Left ventricle myocardium superior (tissue), 1 donor: ENCODE data around the gene PPIL4. TPM values are rescaled to one million over a fixed set of nuclear protein-coding genes. Genes with fewer than 3 reads are reported as not detected.
A peak's percentile ranks its signal among the peaks of the same experiment; 100 is the strongest.
"Not testable (repeated sequence)": the region's sequence is repeated elsewhere in the genome, so short reads cannot be mapped to it uniquely, and the experiment has no call there.

Source experiments
- ATAC-seq: fragments of 200-7000 bp; cut with Tn5 transposase; one replicate; pipeline ENCODE4 v1.9.1; 2020; ENCODE audit warnings: mild to moderate bottlenecking, moderate library complexity
- DNase-seq: peaks from one replicate; pipeline ENCODE4 v3.0.0-alpha.2; 2020
- intact Hi-C: fragments of 100-400 bp; cut with micrococcal nuclease; formaldehyde crosslinking; loops from one replicate; pipeline ENCODE4 v1.11.0; 2022
- total RNA-seq: library from RNA; stranded (reverse); fragmentation: NEBNext Ultra II Directional; extraction: Animal tissue kit (Norgen Biotek cat#: 25700); gene quantifications from one replicate; pipeline ENCODE4 v1.2.1, GENCODE V29; 2021
- donor health status: DM: no; HTN: yes; CAD: no; lungs with severe emphysema.

PPIL4 gene
- total RNA-seq, 1 donor from 2014 or later: 15.6 TPM

DNA sequence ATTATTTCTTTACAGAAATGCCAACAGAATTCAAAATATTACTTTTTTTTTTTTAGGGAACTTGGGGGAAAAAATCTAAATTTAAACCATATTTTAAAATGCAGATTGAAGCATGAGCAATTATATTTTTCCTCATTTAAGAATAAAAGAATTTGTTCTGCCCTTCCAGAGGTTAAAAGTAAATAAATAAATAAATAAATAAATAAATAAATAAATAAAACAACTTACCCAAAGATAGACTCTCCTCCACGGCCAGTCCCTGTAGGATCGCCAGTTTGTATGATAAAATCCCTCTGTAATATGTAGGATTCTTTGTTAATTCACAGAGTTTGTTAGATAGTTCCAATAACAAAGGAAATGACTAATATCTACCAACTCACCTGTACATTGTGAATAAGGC is 4.7 kb downstream of the PPIL4 start:
- DNase-seq (no peak), ATAC-seq (no peak)
- intact Hi-C loops: no loop called here

DNA sequence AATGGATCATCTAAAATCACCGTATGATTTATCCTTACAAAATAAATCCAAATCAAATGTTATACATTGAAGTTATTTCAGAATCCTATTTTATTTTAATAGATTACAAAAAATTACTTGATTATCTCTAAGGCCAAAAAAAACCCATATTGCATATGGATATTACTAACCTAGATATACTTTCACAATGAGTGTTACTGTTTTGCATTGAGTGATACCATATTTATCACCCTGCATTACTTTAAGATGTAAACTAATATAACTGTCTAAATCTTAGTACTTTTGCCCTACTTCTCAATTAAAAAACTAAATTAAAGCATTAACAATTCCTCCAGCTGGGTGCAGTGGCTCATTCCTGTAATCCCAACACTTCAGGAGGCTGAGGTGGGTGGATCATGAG is 11.1 kb downstream of the PPIL4 start:
- intact Hi-C loops: no loop called here
- no peak for DNase-seq
- no peak for ATAC-seq

DNA sequence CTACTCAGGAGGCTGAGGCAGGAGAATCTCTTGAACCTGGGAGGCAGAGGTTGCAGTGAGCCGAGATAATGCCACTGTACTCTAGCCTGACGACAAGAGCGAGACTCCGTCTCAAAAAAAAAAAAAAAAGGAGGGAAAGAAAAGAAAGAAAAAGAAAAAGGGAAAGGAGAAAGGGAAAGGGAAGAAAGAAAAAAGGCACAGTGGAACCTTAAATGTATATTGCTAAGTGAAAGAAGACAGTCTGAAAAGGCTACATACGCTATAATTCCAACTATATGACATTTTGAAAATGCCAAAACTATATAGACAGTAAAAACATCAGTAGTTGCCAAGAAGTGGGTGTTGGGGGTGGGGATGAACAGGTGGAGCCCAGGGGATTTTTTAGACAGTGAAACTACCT is 16.2 kb downstream of the PPIL4 start:
- intact Hi-C loops: no loop called here
- DNase-seq (no peak), ATAC-seq (no peak)

DNA sequence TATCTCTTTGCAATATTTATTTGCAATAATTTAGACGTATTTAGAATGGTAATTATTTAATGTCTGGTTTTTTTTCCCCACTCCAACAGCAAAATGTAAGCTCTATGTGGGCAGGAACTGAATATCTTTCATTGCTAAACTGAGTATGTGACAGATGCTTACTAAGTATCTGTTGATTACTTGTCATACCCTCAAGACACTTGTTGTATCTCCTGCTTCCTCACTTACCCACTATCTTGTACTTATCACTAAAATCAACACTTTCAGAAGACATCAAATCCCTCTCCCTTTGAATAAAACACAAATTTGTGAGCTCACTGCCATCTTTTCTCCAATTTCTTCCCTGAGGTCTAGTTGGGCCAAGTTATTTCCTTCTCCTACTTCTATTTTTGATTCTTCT is 30.3 kb downstream of the PPIL4 start:
- intact Hi-C loops: loop anchor here (5.0 kb wide), 1 partner anchor 433 kb away; no protein-coding TSS in a partner anchor
- no peak for DNase-seq
- ATAC-seq: no peak

DNA sequence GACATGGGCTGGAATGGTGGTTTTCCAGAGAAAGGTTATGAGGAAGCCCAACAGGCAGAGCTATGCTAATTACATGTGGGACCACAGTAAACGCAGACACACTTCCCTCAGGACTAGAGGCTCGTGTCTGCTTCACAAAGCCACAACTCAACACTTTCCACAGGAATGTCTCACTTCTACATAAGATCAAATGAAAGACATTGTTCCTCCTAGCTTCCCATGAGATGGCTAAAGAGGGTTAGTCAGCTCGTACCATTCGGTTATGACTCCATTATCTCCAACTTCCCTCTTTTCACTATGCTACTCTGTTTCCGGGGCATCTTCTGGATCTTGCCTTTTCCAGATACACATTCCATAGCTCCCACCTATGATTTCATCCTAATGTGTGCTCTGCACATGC is 31.9 kb downstream of the PPIL4 start:
- no peak for ATAC-seq
- intact Hi-C loops: no loop called here
- no peak for DNase-seq

DNA sequence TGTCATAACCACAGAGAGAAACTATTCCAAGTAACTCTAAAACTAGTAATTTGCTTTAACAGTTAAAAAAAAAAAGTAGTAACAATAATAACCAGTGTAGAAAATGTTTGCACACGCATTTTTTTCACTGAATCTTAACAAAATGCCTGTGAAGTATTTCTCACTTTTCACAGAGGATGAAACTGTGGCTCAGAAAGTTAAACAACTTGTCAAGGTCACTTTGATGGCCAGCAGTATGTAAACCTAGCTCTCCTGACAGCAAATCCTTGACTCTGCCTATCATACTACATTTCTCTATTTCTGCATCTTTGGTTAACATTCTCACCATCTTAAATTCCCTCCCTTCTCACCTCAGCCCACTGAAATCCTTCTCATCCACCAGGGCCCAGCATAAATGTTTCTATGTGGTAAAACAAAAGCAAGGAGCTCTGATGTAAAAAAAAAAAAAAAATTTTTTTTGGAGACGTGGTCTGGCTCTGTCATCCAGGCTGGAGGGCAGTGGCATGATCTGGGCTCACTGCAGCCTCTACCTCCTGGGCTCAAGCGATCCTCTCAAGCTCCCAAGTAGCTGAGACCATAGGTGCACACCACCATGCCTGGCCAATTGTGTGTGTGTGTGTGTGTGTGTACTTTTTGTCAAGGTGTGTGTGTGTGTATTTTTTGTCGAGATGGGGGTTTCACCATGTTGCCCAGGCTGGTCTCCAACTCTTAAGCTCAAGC is 34.9 kb downstream of the PPIL4 start:
- intact Hi-C loops: no loop called here
- no peak for DNase-seq

DNA sequence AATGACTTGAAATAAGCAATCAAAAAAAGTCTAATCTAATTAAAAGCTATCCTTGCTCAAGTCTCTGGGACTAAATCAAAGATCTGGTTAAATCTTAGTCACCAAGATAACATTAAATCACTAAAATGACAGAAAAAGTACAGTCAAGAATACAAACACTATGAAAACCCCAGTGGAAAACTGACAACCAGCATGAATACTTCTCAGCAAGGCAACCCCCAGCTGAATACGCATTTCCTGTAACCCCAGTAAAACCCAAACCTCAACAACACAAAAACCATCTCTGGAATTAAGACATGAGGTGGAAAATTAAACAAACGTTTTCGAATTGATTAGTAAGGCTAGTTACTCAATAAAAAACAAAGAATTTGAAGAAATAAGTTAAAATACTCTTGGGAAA is 37.4 kb downstream of the PPIL4 start:
- ATAC-seq (no peak), DNase-seq (no peak)
- intact Hi-C loops: no loop called here

More for the DNA sequence above, 34.9 kb downstream of the PPIL4 start:
- no peak for ATAC-seq

DNA sequence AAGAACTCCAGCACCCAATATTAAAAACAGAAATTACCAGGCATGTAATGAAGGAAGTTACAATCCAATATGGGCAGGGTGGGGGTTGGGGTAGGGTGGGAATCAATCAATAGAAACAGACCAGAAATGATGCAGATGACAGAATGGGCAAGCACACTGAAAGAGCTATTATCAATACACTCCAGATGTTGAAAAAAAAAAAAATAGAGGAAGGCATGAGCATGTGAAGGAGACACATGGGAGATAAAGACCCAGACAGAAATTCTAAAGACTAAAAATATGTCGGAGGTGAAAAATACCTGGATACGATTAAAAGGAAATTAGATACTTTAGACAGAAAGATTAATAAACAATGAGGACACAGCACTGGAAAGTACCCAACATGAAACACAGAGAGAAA is 42.0 kb downstream of the PPIL4 start:
- DNase-seq: no peak
- intact Hi-C loops: no loop called here
- no peak for ATAC-seq

DNA sequence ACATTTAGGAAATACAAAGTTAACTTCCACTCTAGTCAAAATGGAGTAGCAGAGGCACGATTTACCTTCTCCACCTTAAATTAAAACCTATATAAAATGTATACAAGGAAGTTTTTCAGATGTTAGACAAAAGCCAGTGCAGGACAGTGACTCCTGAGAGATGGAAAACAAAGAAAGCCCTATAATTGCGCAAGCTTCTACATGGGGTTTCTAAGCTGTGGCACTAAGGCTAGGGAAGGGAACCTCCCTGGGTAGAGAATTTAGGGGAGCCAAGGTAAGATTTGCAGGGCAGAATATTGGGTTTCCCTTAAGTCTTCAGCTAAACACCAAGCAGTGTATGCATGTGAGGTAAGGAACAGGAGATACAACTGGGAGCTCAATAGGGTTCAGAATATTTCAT is 42.6 kb downstream of the PPIL4 start:
- ATAC-seq (no peak), DNase-seq (no peak)
- intact Hi-C loops: no loop called here

DNA sequence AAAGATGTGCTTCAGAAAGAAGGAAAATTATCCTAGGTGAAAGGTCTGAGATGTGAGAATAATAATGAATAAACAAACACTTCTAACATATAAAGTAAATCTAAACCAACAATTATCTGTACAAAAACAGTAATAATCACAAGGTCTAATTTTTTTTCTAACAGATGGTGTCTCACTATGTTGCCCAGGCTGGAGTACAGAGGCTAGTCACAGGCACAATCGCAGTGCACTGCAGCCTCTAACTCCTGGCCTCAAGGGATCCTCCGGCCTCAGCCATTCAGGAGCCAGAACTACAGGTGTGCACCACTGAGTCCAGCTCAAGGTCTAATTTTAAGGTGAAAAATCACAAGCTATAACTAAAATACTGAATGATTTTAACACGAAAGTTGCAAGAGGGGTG is 44.1 kb downstream of the PPIL4 start:
- intact Hi-C loops: no loop called here
- DNase-seq (no peak), ATAC-seq (no peak)

DNA sequence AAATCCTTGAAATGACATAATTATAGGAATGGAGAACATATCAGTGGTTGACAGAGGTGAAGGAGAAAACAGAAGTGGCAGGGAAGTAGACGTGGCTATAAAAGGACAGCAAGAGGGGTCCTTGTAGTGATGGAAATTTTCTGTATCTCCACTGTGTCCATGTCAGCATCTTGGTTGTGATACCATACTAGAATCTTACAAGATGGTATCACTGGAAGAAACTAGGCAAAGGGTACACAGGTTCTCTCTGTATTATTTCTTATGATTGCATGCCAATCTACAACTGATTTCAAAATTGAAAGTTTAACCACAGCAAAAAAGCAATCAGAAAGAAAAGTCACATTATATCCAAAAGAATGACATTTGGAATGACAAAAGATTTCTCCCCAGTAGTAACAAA is 44.6 kb downstream of the PPIL4 start:
- no peak for DNase-seq
- intact Hi-C loops: no loop called here
- no peak for ATAC-seq

DNA sequence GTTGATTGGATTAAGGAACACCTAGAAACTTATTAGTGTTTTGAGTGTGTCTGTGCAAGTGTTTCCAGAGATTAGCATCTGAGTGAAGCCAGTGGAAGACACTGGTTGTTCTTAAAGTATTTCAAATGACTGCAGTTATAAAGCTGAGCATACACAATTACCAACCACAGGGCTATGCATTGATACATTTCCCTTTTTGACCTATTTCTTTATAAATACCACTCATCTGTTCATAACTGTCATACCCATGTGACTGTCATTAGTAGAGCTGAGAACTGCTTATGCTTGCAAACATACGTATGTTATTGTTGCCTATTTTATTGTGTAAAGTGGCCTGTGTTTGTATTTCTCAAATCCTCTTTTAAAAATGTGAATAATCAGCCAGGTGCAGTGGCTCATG is 45.7 kb downstream of the PPIL4 start:
- no peak for ATAC-seq
- intact Hi-C loops: no loop called here
- no peak for DNase-seq

DNA sequence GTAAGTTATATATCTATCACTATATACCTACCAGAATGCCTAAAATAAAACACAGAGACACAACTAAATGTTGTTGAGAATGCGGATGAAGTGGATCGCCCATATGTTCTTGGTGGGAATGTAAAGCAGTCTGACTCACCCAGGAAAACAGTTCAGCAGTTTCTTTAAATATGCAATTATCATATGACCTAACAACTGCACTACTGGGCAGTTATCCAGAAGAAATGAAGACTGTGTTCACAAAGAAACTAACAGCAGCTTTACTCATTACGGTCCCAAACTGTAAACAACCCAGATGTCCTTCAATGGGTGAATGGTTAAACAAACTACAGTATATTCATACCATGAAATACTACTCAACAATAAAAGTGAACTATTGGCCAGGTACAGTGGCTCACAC is 46.8 kb downstream of the PPIL4 start:
- DNase-seq (no peak), ATAC-seq (peak; percentile 56)
- intact Hi-C loops: no loop called here

DNA sequence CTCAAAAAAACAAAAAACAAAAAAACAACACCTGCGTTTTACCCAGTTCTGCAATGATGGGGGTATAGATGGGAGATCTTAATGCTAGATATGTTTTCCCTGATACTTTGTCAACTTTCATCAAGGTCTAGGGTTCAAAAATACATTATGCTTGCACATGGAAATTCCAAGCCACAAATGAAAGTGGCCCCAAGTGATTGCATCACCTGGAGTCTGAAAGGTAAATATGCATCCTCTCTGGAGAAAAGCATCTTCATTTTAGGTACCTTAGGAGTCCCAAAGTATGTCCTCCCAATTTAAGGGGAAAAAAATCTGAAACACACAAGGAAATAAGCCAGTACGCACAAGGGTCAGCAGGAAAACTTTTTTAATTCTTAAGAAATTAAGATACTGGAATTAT is 48.5 kb downstream of the PPIL4 start:
- intact Hi-C loops: no loop called here
- ATAC-seq: no peak
- DNase-seq: no peak

DNA sequence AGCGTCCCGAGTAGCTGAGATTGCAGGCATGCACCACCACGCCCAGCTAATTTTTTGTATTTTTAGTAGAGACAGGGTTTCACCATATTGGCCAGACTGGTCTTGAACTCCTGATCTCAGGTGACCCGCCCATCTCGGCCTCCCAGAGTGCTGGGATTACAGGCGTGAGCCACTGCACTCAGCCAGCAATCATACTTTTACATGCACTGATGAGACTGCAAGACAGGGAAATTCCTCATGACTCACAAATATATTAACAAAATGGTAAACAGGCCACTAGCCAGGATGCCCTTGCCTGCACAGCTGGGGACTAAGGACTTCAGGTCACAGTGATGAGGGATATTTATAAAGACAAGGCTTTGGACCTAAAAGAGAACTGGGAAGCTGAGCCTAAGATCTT is 49.2 kb downstream of the PPIL4 start:
- intact Hi-C loops, ATAC-seq, DNase-seq: not testable (repeated sequence)

DNA sequence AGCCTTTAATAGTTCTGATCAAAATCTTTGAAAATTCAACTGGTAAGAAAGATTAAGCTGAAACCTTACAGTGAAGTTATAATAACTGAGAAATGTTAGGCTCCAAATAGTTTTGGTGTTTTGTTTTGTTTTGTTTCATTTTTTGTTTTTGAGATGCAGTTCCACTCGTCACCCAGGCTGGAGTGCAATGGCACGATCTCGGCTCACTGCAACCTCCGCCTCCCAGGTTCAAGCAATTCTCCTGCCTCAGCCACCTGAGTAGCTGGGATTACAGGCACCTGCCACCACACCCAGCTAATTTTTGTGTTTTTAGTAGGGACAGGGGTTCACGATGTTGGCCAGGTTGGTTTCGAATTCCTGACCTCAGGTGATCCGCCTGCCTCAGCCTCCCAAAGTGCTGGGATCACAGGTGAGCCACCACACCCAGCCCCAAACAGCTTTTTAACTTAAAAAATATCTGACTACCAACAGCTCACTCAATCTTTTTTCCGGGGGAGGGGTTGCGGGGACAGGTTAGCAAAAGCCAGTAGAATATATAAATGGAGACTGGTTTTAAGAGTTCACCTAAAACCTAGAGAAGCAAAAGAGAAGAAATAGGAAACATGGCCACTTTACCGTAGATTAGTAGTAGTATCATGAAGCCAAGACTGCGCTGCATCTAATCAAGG is 50.4 kb downstream of the PPIL4 start:
- intact Hi-C loops, ATAC-seq, DNase-seq: not testable (repeated sequence)

DNA sequence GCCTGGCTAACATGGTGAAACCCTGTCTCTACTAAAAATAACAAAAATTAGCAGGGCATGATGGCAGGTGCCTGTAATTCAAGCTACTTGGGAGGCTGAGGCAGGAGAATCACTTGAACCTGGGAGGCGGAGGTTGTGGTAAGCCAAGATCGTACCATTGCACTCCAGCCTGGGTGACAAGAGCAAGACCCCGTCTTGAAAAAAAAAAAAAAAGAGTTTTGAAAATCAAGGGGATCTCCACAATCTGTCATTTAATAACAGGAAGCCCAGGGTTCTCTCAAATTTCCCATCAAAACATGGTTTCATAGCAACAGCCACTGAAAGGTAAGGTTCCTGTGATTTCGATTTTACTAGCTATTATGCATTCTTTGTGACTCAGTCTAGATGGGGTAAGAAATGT is 51.0 kb downstream of the PPIL4 start:
- ATAC-seq, intact Hi-C loops, DNase-seq: not testable (repeated sequence)

DNA sequence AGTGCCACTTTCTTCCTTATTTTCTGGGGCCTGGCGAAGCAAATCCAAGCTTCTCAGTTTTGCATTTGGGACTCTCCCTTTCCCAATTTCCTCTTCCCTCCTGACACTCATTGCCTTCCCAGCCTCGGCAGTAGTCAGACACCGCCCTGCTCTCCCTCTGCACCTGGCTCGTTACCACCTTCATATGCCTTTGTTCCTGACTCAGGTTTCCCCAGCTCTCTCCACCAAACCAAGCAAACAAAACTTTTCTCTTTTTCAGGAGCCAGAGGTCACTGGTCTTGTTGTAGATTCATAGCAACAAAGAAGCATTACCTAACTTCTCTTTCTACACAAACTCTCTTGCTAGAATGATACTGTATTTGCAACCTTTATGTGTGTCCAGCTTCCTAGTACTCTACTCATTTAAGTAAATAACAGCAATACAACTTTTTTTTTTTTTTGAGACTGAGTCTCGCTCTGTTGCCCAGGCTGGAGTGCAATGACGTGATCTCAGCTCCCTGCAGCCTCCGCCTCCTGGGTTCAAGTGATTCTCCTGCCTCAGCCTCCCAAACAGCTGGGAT is 52.0 kb downstream of the PPIL4 start:
- no peak for ATAC-seq
- intact Hi-C loops: no loop called here
- no peak for DNase-seq

DNA sequence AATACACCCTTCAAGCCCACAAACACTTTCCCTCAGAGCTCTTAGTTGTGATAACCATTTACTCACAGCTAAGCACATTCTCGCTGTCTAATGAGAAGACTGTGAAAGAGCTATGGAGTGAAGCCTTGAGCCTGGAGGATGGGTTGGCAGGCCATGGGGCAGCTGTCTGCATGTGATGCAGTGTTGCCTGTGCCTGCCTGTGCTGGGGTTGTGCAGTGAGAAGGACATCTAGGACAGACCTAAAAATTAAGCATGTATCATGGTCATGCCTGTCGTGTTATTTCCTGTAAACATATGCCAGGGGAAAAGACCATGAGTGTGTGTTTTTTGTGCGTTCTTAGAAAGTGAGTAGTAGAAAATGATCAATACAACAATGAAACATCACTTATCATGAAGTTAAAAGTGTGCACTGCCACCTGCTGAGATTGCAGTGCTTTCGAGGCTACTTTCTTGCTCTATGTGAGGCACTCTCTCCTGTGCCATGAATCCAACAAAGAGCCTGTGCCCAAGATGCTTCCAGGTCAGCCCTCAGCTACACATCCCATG is 53.0 kb downstream of the PPIL4 start:
- intact Hi-C loops: no loop called here
- DNase-seq (no peak), ATAC-seq (no peak)

DNA sequence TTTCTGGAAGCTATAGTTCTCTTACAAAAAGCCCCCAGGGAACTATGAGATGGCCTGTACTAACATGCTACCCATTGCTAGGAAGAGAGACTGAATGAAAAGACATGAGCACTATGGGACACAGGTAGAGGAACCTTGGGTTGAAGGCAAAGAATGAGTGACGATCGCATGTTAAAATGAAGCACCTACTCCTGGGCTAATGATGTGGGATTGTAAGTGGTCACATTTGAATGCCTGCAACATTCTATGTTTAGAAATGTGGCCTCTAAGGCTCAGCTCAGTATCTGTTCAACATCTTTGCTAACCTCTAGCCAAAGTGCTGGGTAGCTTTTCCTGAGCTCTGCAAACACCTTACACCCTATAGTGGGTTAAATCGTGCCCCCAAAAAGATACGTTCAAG is 55.9 kb downstream of the PPIL4 start:
- ATAC-seq (no peak), DNase-seq (no peak)
- intact Hi-C loops: no loop called here

DNA sequence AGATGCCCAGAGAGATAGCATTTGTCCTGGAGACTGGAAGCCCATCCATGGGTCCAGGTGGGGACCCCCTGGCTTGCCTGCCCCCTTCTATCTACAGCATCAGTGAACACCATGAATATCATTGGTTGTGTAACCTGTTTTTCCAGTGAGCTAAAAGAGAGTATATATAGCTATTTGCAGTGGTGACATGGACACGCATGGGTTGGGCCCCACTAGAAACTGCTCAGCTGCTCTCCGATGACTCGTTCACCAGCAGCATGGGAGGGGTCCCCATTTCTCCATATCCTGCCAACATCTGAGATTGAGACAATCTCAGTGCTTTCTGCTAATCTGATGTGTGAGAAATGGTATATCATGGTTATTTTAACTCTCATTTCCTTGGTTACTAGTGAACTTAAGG is 57.0 kb downstream of the PPIL4 start:
- DNase-seq (no peak), ATAC-seq (no peak)
- intact Hi-C loops: no loop called here
